ENCODE data around the gene ADAD1.

ADAD1 gene

DNA sequence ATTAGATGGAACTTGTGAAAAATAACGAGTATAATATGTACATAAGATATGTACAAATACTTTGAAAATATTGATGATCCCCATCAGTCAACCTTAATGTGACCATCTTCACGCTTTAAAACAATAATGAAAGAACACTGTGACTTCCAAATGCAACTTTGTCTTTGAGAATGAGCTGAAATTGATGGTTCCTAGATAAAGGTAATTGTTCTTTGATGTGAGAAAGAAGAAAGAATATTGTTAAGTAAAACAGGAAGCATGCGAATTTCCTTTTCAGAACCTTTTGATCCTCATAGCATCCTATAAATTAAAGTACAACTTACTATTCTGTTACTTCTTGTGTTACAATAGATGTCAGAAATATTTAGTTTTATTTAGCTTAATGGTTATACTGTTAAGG, 55.5 kb downstream of the ADAD1 start:
- TF ChIP-seq, protein P1, sequence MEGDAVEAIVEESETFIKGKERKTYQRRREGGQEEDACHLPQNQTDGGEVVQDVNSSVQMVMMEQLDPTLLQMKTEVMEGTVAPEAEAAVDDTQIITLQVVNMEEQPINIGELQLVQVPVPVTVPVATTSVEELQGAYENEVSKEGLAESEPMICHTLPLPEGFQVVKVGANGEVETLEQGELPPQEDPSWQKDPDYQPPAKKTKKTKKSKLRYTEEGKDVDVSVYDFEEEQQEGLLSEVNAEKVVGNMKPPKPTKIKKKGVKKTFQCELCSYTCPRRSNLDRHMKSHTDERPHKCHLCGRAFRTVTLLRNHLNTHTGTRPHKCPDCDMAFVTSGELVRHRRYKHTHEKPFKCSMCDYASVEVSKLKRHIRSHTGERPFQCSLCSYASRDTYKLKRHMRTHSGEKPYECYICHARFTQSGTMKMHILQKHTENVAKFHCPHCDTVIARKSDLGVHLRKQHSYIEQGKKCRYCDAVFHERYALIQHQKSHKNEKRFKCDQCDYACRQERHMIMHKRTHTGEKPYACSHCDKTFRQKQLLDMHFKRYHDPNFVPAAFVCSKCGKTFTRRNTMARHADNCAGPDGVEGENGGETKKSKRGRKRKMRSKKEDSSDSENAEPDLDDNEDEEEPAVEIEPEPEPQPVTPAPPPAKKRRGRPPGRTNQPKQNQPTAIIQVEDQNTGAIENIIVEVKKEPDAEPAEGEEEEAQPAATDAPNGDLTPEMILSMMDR (IDR thresholded peaks at IDR 0.05; ENCODE audit: low read depth, low read length), result no peak
- no peak for DNase-seq (ENCODE audit: low read depth, low spot score)
- H3K4me3 ChIP-seq (ENCODE audit: low read depth, low read length), result no peak overlapping the region
- in situ Hi-C loops (cut with HindIII; ENCODE audit: low sequenced_read_pairs), result no loop called here

DNA sequence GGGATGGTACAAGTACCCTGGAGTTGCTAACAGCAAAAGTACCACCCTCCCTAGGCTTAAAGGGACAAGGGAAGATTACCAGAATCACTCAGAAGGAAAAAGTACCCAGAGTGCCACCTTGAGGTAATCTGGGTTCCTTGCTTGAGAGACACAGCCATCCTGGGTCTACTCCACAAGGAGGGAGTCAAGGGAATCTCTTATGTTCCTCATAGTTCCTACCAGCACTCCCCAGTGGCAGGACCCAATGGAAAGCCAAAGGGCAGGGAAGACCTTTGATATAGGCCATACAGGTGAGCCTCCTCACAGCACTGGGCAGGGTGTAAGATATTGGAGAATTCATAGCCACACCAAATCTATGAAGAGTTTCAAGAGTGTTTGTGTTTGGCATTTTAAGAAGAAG, 72.0 kb downstream of the ADAD1 start:
- in situ Hi-C loops (cut with HindIII; ENCODE audit: low sequenced_read_pairs), result no loop called here
- no peak overlapping the region for H3K4me3 ChIP-seq (ENCODE audit: low read depth, low read length)
- peak; percentile 8 for DNase-seq (ENCODE audit: low read depth, low spot score)
- TF ChIP-seq, protein P1 (IDR thresholded peaks at IDR 0.05; ENCODE audit: low read depth, low read length), result peak; percentile 40

DNA sequence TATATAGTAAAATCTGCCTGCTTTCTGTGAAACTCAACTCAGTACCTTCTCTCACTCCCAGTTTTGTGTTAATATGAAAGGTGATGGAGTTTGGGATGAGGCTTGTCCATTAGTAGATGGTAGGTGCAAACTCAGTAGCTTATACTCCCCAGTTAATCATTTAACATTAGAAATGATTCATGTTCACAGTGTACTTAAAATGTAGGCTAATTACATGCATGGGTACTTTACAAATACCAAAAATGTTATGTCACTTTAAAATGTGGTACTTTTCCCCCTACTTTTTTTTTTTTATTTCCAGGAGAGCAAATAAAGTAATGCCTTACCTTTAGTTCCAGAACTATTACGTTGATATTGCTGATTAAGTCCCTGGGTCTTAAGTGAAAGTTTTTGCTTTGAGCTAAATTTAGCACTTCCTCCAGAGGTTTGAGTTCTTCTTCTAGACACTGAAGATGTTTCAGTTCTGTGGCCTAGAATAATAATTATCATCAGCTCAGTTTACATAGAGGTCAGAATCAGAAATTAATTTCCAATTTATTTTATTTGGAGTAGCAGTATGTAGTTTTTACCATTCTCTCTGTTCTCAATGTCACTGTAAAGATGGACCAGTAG, 74.7 kb downstream of the ADAD1 start:
- TF ChIP-seq, protein P1 (IDR thresholded peaks at IDR 0.05; ENCODE audit: low read depth, low read length), result no peak
- in situ Hi-C loops (cut with HindIII; ENCODE audit: low sequenced_read_pairs), result no loop called here
- H3K4me3 ChIP-seq (ENCODE audit: low read depth, low read length), result no peak overlapping the region
- no peak for DNase-seq (ENCODE audit: low read depth, low spot score)

DNA sequence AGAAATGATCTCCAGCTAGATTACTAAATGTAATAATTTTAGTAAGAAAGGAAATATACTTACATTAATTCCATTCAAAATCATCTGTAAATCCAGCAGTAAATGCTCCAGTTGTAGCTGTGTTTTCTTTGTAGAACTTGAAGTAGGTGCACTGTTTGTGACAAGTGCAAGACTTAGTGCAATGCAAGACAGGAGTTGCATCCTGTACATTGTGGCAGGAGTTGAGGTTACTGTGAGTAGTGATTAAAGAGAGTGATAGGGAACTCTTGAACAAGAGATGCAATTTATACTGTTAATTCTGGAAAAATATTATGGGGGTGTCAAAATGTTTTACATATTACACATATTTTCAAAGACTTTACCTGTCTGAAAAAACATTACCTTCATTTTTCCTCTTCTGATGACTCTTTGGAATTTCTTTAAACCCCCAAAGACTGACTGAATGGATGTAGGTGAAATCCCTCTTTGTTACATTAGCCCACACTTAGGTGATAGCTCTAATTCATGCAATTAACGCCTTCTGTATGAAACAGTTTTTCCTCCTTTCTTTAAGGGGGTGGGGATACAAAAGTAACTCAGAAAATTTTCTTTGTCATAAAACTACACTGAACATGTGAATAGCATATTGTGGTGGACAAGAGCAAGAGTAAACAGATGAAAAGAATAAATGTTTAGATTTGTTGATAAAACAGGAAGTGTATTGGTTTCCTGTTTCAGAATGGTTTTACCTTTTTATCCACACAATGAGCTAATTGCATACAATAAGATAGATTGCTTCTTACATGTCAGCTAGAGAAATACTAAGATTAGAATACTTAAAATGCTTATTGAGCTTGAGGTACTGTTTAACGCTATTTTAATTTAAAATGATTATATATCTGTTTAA, 77.7 kb downstream of the ADAD1 start, which contains the start of gene IL2:
IL2 (minus strand) TSS at position 495 of the 886 bp plus-strand sequence; CDS start at position 210, 285 bp downstream.
- no peak within 1 kb of the TSS for H3K4me3 ChIP-seq (ENCODE audit: low read depth, low read length)
- no peak for DNase-seq (ENCODE audit: low read depth, low spot score)
- TF ChIP-seq, protein P1 (IDR thresholded peaks at IDR 0.05; ENCODE audit: low read depth, low read length), result no peak
- in situ Hi-C loops (cut with HindIII; ENCODE audit: low sequenced_read_pairs), result no loop called here

DNA sequence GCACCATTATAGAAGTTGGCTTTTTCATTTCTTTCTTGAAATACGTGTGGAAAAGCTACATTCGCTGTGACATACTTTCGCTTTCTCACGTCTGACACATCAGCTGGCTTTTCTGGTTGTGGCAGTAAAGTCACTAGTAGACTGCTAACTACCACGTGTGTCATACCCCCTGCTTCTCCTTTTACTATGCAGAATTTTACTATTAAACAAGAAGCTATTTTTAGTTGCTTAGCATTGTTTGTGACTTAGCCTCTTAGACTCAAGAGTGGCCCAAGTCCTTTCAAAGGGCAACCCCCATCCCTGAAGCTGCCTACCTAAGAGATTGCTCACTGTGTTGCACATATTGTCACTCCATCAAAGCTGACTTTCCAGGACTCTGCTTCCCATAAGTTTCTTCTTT, 79.8 kb downstream of the ADAD1 start:
- TF ChIP-seq, protein P1 (IDR thresholded peaks at IDR 0.05; ENCODE audit: low read depth, low read length), result no peak
- in situ Hi-C loops (cut with HindIII; ENCODE audit: low sequenced_read_pairs), result no loop called here
- DNase-seq (ENCODE audit: low read depth, low spot score), result peak; percentile 37
- peak overlapping the region; percentile 14 for H3K4me3 ChIP-seq (ENCODE audit: low read depth, low read length)

DNA sequence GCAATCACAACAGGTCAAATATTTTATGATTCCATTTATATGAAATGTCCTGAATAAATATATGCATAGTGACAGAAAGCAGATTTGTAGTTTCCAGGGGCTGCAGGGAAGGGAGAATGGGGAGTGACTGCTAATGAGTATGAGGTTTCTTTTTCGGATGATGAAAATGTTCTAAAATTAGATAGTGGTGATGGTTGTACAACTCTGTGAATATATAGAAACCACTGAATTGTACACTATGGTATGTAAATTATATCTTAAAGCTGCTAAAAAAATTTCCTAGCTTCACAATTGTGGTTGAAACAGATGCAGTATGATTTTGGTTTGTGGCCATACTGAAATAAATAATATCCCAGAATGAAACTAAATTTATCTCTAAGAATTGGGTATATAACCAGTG, 90.6 kb downstream of the ADAD1 start:
- no peak for DNase-seq (ENCODE audit: low read depth, low spot score)
- no peak overlapping the region for H3K4me3 ChIP-seq (ENCODE audit: low read depth, low read length)
- TF ChIP-seq, protein P1 (IDR thresholded peaks at IDR 0.05; ENCODE audit: low read depth, low read length), result no peak
- in situ Hi-C loops (cut with HindIII; ENCODE audit: low sequenced_read_pairs), result no loop called here
